ENCODE results near the gene ANTKMT. TPM values are rescaled to one million over a fixed set of nuclear protein-coding genes. Genes with fewer than 3 reads are reported as not detected.

ANTKMT gene
- total RNA-seq, 1 donor from 2014 or later, result 27.5 TPM

- Mint-ChIP-seq H3K4me3 (peak overlapping the region; percentile 78), H3K36me3 (peaks cover 11% of the 10 kb centered on the region), H3K4me1 (peaks cover 20% of the 10 kb centered on the region), H3K9me3 (no peaks in the 10 kb centered on the region), H3K27ac (peak overlapping the region; percentile 73), H3K27me3 (ENCODE audit: low read depth) (no peaks in the 10 kb centered on the region)
- TF ChIP-seq CTCF (IDR thresholded peaks at IDR 0.05; ENCODE audit: unreplicated experiment), result no peak
- no peak for DNase-seq (ENCODE audit: low spot score in 2 of 2, unreplicated experiment in 2 of 2)
These were observed 38.2 kb upstream of the ANTKMT start for GRCh38 chr16:682493-683395.

DNA sequence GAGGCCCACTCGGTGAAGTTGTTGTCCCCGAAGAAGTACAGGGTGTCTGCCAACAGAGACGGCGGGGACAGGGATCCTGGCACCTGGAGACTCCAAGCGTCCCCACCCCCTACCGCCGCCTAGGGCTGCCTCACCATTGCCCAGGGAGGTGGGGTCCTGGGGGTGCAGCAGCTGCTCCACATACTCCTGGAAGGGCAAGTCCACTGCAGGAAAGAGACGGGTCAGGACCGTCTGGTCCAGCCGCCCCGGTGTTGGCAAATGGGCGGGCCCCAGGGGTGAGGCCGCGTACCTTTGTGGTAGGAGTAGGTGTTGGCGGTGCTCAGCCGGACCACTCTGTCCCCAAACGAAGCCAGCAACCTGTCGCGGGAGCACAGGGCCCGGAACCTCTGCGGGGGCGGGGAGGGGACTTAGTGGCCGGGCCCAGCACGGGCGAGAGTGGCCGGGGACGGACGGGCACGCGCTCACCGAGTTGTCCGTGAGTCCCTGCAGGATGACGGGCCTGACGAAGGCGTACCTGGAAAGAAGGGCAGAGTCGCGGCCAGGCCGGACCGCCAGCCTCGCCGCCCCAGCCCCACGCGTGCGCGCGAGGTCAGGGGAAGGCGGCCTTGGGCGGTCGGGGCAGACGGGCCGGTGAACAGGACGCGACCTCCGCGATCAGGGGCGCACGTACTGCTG is 37.4 kb upstream of the ANTKMT start:
- H3K27ac Mint-ChIP-seq, result peak overlapping the region; percentile 84

DNA sequence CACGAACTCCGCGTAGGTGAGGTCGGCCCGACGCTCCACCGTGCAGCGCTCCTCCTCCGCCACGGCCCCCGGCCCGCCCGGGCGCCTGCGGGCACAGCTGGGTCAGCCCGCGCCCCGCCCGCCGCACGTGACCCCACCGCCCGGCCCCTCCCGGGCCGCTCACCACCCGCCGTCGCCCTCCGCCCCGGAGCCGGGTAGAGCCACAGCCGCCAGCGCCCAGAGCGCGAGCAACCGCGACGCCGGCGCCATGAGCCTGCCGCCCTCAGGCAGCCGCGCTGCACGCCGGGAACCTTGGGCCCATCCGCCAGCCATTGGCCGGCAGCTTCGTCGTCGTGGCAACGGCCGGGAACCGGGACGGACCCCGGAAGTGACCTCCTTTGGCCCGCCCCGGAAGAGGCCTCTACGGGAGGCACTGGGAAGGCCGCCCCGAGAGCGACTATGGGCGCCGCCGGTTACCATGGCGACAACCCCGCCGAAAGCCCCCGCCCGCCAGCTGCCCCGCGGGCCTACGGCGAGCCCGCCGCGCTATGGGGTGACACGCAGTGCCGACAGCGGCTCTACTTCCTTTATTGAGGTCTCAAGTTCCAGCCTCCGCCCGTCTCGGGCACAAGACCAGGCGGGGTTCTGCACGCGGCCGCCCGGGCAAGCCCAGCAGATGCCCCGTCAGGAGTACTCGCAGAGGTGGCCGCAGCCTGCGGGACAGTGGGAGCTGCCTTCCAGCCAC is 36.7 kb upstream of the ANTKMT start, which contains the start of gene JMJD8:
Gene JMJD8 (minus strand): TSS at position 264 of the 724 bp plus-strand sequence. CDS start 15 bp downstream, at position 249.
- no peak for TF ChIP-seq CTCF (IDR thresholded peaks at IDR 0.05; ENCODE audit: unreplicated experiment)
- H3K27ac Mint-ChIP-seq, result peak within 1 kb of the TSS; percentile 84
- no peaks in the 10 kb centered on the region for H3K27me3 Mint-ChIP-seq (ENCODE audit: low read depth)
- DNase-seq (ENCODE audit: low spot score in 2 of 2, unreplicated experiment in 2 of 2), result peak; percentile 91 to 94
- H3K9me3 Mint-ChIP-seq, result no peaks in the 10 kb centered on the region
- H3K36me3 Mint-ChIP-seq, result peaks cover 11% of the 10 kb centered on the region
- H3K4me1 Mint-ChIP-seq, result peaks cover 23% of the 10 kb centered on the region
- peak within 1 kb of the TSS; percentile 78 for H3K4me3 Mint-ChIP-seq

More for the DNA sequence above, 37.4 kb upstream of the ANTKMT start:
- H3K27me3 Mint-ChIP-seq (ENCODE audit: low read depth), result no peaks in the 10 kb centered on the region
- H3K4me1 Mint-ChIP-seq, result peaks cover 20% of the 10 kb centered on the region
- H3K36me3 Mint-ChIP-seq, result peaks cover 11% of the 10 kb centered on the region
- TF ChIP-seq CTCF (IDR thresholded peaks at IDR 0.05; ENCODE audit: unreplicated experiment), result no peak
- no peaks in the 10 kb centered on the region for H3K9me3 Mint-ChIP-seq
- H3K4me3 Mint-ChIP-seq, result peak overlapping the region; percentile 78
- DNase-seq (ENCODE audit: low spot score in 2 of 2, unreplicated experiment in 2 of 2), result no peak

GRCh38 chr16:684961-685696 is 35.8 kb upstream of the ANTKMT start:
- H3K4me3 Mint-ChIP-seq, result no peak overlapping the region
- H3K27ac Mint-ChIP-seq, result no peak overlapping the region
- H3K36me3 Mint-ChIP-seq, result peaks cover 11% of the 10 kb centered on the region
- H3K9me3 Mint-ChIP-seq, result no peaks in the 10 kb centered on the region
- H3K4me1 Mint-ChIP-seq, result peaks cover 29% of the 10 kb centered on the region
- no peak for DNase-seq (ENCODE audit: low spot score in 2 of 2, unreplicated experiment in 2 of 2)
- no peak for TF ChIP-seq CTCF (IDR thresholded peaks at IDR 0.05; ENCODE audit: unreplicated experiment)
- H3K27me3 Mint-ChIP-seq (ENCODE audit: low read depth), result no peaks in the 10 kb centered on the region

DNA sequence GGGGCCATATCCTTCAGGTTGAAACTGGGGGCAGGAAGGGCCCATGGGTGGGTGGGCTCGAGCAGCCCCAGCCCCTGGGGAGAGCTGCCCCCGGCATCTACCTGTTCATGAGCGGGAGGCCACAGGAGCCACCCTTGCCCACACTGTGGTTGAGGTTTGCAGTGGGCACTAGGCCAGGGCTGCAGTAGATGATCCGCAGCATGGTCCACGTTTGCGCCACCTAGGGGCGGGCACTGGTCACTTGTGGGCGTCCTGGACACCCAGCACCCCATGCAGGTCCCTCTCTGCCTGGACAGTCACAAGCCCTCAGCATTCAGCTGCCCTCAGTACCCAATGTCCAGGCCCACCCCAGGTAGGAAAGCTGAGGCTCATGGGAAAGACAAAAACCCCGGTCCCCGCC is 35.0 kb upstream of the ANTKMT start:
- Mint-ChIP-seq H3K27ac (no peak overlapping the region), H3K36me3 (peaks cover 11% of the 10 kb centered on the region), H3K4me3 (peak overlapping the region; percentile 30), H3K27me3 (ENCODE audit: low read depth) (peaks cover 4% of the 10 kb centered on the region), H3K4me1 (peaks cover 29% of the 10 kb centered on the region), H3K9me3 (no peaks in the 10 kb centered on the region)
- TF ChIP-seq CTCF (IDR thresholded peaks at IDR 0.05; ENCODE audit: unreplicated experiment), result peak; percentile 27
- DNase-seq (ENCODE audit: low spot score in 2 of 2, unreplicated experiment in 2 of 2), result no peak

All from mesothelial cell of epicardium (in vitro differentiated cells).